Suprapubic skin (tissue), 4 donors: ENCODE results near the gene ARMC8. TPM values are rescaled to one million over a fixed set of nuclear protein-coding genes. Genes with fewer than 3 reads are reported as not detected.

Experiments used
- DNase-seq, 2 donors: peaks; one replicate each; pipeline ENCODE4 v3.0.0-alpha.2; 2019; ENCODE audit warnings: low spot score in 2 of 2
- H3K27ac ChIP-seq: fragments of 200-600 bp; sonication (generic); one replicate; pipeline ENCODE4 v1.5.1; 2019
- H3K27me3 ChIP-seq: fragments of 200-600 bp; sonication (generic); one replicate; pipeline ENCODE4 v1.5.1; 2019
- H3K36me3 ChIP-seq: fragments of 200-600 bp; sonication (generic); one replicate; pipeline ENCODE4 v1.5.1; 2019
- H3K4me1 ChIP-seq: fragments of 200-600 bp; sonication (generic); one replicate; pipeline ENCODE4 v1.5.1; 2019
- H3K4me3 ChIP-seq: fragments of 200-600 bp; sonication (generic); one replicate; pipeline ENCODE4 v1.5.1; 2019; ENCODE audit warnings: mild to moderate bottlenecking
- H3K9me3 ChIP-seq: fragments of 200-600 bp; sonication (generic); one replicate; pipeline ENCODE4 v1.5.1; 2019
- EP300 ChIP-seq: sonication (generic); formaldehyde crosslinking; IDR thresholded peaks from one replicate; pipeline ENCODE4 v1.6.1; 2017; ENCODE audit warnings: antibody characterized with exemption
- POLR2A ChIP-seq, 2 donors: fragments of 450-650 bp; IDR thresholded peaks; one replicate each; pipeline ENCODE4 v1.6.1; 2017; ENCODE audit warnings: antibody characterized with exemption in 2 of 2, mild to moderate bottlenecking in 2 of 2, moderate library complexity in 2 of 2
- POLR2AphosphoS5 ChIP-seq, 3 donors: sonication (generic); formaldehyde crosslinking; IDR thresholded peaks; one replicate each; pipeline ENCODE4 v1.6.1; 2017; ENCODE audit warnings: antibody characterized with exemption in 3 of 3
- WGBS: methylation state at CpG from one replicate; pipeline ENCODE4 v1.1.5; 2018; 5-methylcytosine and 5-hydroxymethylcytosine counted together
- total RNA-seq, 4 donors: library from RNA; depleted of rRNA; stranded (reverse); fragments of >200 nt; gene quantifications; one replicate each; pipeline ENCODE4 v1.1.0, GENCODE V29; 2016
- TF ChIP-seq, protein P1 (sequence below), 2 donors: fragments of 200-600 bp in 1 of 2; fragments of 450-650 bp in 1 of 2; sonication (generic) in 1 of 2; IDR thresholded peaks; one replicate each; pipeline ENCODE4 v1.5.1; 2016 to 2019; ENCODE audit warnings: antibody characterized with exemption in 2 of 2, mild to moderate bottlenecking in 1 of 2, moderate library complexity in 1 of 2

ARMC8 gene
- total RNA-seq, 4 donors from 2014 or later: 32.2 to 86.7 (median 33.3) TPM

DNA sequence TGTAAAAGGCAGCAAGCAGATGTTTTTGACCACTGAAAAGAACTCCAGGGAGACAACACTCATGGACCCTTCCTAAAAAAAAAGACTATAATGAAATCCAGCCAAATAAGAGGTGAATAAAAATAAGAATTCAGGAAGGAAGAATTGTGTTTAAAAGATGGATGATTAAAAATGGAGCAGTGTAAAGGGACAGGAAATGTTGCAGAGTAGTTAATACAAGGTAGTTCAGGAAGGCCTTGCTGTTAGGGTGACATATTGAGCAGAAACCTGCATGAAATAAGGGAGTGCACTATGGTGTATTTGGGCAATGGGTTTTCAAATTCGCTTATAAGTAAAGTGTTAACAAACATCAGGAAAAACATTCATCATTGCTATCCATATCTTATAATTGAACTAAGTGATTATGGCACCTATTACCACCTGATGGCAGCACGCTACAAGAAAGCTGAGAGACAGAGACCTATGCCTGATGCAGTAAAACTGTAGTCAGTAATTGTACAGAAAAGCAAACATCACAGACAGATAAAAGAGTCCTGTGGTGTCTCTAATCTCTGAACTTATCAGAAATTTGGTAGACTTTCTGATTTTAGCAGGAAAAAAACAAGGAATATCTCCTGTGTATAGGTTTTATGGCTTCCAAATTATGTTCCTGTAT lies 6.6 kb upstream of the ARMC8 start:
- H3K27me3 ChIP-seq: no peaks in the 10 kb centered on the region
- DNase-seq: no peak
- H3K4me1 ChIP-seq: no peaks in the 10 kb centered on the region
- 12% methylated on average over 2 of the region's 2 CpGs for WGBS
- H3K4me3 ChIP-seq: no peak overlapping the region
- H3K27ac ChIP-seq: no peak overlapping the region
- H3K36me3 ChIP-seq: no peaks in the 10 kb centered on the region
- TF ChIP-seq EP300: no peak
- TF ChIP-seq POLR2A (IDR thresholded peaks at IDR 0.05): no peak
- no peaks in the 10 kb centered on the region for H3K9me3 ChIP-seq

DNA sequence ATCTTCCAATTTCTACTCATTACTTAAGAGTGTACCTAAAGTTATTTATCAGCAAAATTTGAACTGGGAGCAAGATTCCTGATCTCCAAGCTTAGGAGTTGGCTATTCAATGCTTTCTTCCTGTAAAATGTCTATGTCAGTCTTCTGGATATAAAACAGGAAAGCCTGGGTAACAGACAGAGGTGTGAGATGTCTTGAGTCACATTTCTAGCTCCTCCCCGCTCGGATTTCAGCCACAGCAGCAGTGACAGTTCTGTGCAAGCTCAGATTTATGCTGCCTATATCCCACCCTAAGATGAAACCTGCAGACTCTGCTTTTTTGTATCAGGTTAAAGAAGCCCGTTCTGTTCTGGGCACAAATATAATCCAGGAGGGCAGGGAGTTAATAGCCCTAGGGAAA lies 2.1 kb upstream of the ARMC8 start:
- no peak overlapping the region for H3K27ac ChIP-seq
- peaks cover 28% of the 10 kb centered on the region for H3K4me1 ChIP-seq
- H3K36me3 ChIP-seq: no peaks in the 10 kb centered on the region
- H3K27me3 ChIP-seq: no peaks in the 10 kb centered on the region
- DNase-seq: no peak
- no peak overlapping the region for H3K4me3 ChIP-seq
- 38% methylated on average over 3 of the region's 3 CpGs for WGBS
- H3K9me3 ChIP-seq: no peaks in the 10 kb centered on the region
- no peak for TF ChIP-seq POLR2AphosphoS5 (IDR thresholded peaks at IDR 0.05)
- TF ChIP-seq EP300: no peak
- no peak for TF ChIP-seq POLR2A (IDR thresholded peaks at IDR 0.05)
- TF ChIP-seq, protein P1, sequence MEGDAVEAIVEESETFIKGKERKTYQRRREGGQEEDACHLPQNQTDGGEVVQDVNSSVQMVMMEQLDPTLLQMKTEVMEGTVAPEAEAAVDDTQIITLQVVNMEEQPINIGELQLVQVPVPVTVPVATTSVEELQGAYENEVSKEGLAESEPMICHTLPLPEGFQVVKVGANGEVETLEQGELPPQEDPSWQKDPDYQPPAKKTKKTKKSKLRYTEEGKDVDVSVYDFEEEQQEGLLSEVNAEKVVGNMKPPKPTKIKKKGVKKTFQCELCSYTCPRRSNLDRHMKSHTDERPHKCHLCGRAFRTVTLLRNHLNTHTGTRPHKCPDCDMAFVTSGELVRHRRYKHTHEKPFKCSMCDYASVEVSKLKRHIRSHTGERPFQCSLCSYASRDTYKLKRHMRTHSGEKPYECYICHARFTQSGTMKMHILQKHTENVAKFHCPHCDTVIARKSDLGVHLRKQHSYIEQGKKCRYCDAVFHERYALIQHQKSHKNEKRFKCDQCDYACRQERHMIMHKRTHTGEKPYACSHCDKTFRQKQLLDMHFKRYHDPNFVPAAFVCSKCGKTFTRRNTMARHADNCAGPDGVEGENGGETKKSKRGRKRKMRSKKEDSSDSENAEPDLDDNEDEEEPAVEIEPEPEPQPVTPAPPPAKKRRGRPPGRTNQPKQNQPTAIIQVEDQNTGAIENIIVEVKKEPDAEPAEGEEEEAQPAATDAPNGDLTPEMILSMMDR (IDR thresholded peaks at IDR 0.05): no peak

DNA sequence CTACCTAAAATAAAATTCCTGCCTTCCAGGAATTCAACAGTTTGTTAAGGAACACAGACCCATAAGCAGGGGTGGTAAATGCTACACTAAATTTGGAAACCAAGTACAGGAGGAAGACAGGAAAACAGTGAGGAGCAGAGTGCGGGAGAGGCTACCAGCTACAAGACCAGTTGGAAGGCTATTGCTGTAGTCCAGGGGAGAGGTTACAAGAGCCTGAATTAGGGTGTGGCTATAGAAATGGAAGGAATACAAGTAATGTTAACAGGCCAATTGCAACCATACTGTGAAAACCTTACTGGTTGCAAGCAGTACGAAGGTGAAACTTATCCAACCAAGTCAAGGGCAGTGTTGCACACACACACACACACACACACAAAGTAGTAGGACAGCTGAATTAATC lies 880 bp upstream of the ARMC8 start:
- H3K9me3 ChIP-seq: no peaks in the 10 kb centered on the region
- H3K27ac ChIP-seq: no peak overlapping the region
- TF ChIP-seq EP300 (no peak), POLR2A (IDR thresholded peaks at IDR 0.05) (no peak), POLR2AphosphoS5 (IDR thresholded peaks at IDR 0.05) (no peak)
- TF ChIP-seq, protein P1 (IDR thresholded peaks at IDR 0.05): no peak
- H3K4me1 ChIP-seq: peaks cover 28% of the 10 kb centered on the region
- 61% methylated on average over 2 of the region's 2 CpGs for WGBS
- DNase-seq: no peak
- H3K4me3 ChIP-seq: peak overlapping the region; percentile 99
- no peaks in the 10 kb centered on the region for H3K36me3 ChIP-seq
- no peaks in the 10 kb centered on the region for H3K27me3 ChIP-seq

DNA sequence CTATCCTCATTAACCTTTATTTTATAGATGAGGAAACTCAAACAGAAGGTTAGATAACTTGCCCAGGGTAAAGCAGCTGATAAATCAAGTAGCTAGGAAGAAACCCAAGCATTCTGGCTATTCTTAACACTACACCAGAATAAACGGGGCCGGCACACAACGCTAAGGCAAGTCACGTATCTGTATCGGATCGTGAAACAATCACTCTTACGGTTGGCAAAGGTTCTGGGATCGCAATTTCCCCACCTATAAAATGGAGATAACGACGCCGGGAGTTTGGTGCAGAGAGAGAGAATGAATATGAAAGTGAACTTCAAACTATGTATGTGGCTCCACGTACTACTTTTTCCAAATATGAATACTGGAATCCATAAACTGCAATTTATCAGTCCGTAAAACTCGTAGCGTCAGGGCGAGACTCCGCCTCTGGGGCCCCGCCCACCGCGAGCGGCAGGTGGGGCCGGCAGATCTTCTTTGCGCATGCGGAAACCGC lies 252 bp upstream of the ARMC8 start:
- H3K4me3 ChIP-seq: peak overlapping the region; percentile 99
- peak; percentile 92 to 93 for DNase-seq
- peaks cover 28% of the 10 kb centered on the region for H3K4me1 ChIP-seq
- WGBS: 2% methylated on average over 13 of the region's 25 CpGs
- no peaks in the 10 kb centered on the region for H3K27me3 ChIP-seq
- TF ChIP-seq, protein P1 (IDR thresholded peaks at IDR 0.05): no peak
- TF ChIP-seq POLR2AphosphoS5 (IDR thresholded peaks at IDR 0.05) (no peak), EP300 (no peak), POLR2A (IDR thresholded peaks at IDR 0.05) (no peak)
- no peaks in the 10 kb centered on the region for H3K36me3 ChIP-seq
- H3K27ac ChIP-seq: peak overlapping the region; percentile 98
- no peaks in the 10 kb centered on the region for H3K9me3 ChIP-seq

DNA sequence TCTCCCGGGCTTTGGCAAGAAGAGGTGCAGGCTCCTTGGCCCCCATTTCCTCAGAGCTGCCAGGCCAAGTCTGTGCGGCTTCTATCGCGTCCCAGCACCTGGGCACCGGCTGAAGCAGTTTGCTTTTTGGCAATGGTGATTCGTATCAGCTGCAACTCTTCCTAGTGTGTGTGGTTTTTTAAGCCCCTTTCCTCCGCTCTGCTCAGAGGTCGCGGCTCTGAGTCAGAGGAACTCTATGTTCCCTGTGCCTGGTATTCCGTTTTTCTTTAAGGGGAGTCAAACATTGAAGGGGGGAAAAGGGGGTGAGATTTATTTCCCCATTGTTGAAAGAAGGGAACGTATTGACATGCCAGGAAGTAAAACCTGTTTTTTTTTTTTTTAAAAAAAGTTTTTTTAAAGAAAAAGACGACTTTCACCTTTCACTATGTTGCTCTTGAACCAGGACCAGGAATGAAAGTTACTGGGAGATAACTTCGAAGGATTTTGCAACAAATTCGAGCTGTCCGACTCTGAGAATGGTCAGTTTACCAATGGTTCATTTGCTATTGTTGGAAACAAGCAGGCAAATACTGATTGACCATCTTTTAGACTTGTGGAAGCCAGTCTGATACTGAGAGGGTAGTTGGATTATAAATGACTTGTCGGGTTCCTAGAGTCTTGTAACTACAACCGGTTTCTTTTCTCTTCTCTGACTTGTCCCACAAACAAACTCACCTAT lies 1.1 kb downstream of the ARMC8 start:
- H3K4me1 ChIP-seq: peaks cover 28% of the 10 kb centered on the region
- peak overlapping the region; percentile 99 for H3K4me3 ChIP-seq
- WGBS: 4% methylated on average over 17 of the region's 17 CpGs
- H3K36me3 ChIP-seq: peaks cover 7% of the 10 kb centered on the region
- no peak for DNase-seq
- TF ChIP-seq EP300 (no peak), POLR2A (IDR thresholded peaks at IDR 0.05) (no peak), POLR2AphosphoS5 (IDR thresholded peaks at IDR 0.05) (peak in 1 of 3 donors; percentile 83)
- TF ChIP-seq, protein P1 (IDR thresholded peaks at IDR 0.05): no peak
- H3K27ac ChIP-seq: peak overlapping the region; percentile 98
- H3K27me3 ChIP-seq: no peaks in the 10 kb centered on the region
- no peaks in the 10 kb centered on the region for H3K9me3 ChIP-seq
